ENCODE results near the gene TSPAN14.
"Not testable (repeated sequence)": the region's sequence is repeated elsewhere in the genome, so short reads cannot be mapped to it uniquely, and the experiment has no call there.

The TSPAN14 gene

GRCh38 chr10:80453842-80454512, at the start of gene TSPAN14:
TSPAN14 (plus strand) TSS chr10:80454310; CDS start chr10:80489234, 34,924 bp downstream.
- peak in 1 of 2 experiments; percentile 45 for DNase-seq (ENCODE audit: low read depth in 2 of 2)

- DNase-seq (ENCODE audit: low read depth in 2 of 2), result no peak
Observed at GRCh38 chr10:80405035-80405434, 49.1 kb upstream of the TSPAN14 start.

DNA sequence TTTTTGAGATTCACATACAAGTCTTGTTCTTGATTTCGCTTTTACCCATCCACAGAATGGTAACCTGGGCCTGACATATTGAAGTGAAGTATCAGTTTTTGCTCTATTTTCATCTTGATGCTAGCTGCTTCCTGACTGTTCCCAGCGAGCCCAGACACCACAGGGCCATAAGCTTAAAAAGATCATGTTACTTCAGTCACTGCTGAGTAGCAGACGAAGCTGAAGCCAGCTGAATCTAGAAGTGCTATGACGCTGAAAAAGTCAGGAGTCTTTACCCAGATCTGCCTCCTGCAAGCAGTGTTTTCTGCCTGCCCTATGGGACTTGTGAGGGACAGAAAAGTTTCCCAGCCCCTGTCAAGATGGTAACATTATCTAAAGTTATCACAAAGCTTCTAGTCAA, 48.5 kb upstream of the TSPAN14 start:
- no peak for DNase-seq (ENCODE audit: low read depth in 2 of 2)

GRCh38 chr10:80406204-80406603, 47.9 kb upstream of the TSPAN14 start:
- DNase-seq (ENCODE audit: low read depth in 2 of 2), result no peak

GRCh38 chr10:80407812-80408241, 46.3 kb upstream of the TSPAN14 start:
- DNase-seq (ENCODE audit: low read depth in 2 of 2), result no peak

DNA sequence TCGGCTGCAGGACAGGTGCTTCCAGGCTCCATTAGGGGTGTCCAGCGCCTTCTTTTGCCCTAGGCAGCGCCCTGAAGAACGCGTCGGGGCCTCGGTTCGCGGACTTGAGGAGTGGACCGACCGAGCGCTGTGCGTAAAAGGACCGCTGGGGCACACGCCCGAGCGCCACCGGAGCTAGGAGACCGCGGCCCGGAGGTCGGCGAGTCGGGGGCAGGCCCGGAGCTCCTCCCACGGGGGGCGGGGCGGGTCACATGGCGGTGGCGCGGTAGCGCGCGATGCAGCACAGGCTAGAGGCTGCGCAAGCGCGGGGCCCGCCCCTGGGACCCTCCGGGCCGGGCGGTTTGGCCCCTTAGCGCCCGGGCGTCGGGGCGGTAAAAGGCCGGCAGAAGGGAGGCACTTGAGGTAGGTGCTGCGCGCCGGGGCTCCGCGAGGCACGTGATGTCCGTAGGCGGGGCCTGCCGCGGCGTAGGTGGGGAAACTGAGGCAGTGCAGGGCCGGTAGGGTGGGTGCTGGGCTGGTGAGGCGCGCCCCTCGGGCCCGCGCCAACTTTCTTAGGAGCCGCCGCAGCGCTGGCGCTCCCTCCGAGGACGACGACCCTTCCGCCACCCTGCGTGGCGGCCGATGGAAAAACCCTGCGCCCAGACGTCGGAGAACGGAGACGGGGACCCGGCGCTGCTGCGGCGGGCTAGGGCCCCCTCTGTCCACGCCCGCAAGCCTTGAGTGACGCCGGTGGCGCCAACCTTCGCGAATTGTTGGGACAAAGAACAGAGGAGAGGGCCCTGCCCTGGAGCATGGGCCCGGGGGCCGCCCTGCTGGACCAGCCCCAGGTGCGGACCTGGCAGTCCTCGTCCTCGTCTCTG, 45.6 kb upstream of the TSPAN14 start, which contains the start of gene PRXL2A:
TSS of gene PRXL2A (plus strand) at position 310 of the 860 bp plus-strand sequence. CDS start 11,917 bp downstream, outside the sequence.
- no peak for DNase-seq (ENCODE audit: low read depth in 2 of 2)

DNA sequence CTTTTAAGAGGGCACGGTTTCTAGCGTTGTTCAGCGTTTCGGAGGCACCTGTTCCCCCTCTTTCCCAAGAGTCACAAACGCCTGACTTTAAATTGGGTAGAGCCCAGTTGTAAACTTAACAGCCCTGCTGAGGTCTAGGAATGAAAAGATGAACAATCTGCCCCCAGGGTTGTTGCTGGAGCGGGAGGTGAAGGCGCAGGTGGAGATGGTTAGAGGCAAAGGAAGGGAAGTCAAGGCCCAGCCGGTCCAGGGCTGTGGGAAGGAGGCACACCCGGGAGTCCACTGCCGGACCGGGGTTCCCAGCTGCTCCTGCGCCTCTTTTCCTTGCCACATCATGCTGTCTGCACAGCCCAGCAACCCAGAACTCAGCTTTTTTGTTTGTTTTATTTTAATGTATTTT, 45.0 kb upstream of the TSPAN14 start:
- no peak for DNase-seq (ENCODE audit: low read depth in 2 of 2)

- no peak for DNase-seq (ENCODE audit: low read depth in 2 of 2)
Observed at GRCh38 chr10:80410122-80410521, 44.0 kb upstream of the TSPAN14 start.

DNA sequence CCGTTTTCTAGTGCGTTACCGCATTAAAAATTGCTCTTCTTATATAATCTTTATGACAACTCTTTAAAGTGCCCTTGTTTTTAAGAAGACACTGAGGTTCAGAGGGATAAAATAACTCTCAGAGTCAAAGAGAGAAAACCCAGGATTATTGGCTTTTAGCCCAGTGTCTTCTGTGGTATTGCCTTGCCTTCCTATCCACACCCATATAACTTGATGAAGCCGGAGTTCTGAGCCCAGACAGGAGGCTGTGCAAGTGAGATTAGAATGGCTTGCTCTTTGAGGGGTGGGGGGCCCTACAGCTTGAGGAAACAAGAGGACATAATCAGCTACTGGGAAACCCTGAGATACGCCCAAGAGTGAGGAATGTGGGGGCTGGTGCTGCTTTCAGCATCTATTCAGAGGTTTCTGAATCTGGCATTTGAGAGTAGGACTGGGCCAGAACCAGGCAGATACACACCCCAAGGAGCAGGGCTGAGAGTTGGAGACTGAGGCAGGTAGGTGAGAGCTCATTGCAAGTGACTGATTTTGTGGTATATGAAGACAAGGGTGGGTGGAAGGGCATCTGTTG, 43.4 kb upstream of the TSPAN14 start:
- DNase-seq (ENCODE audit: low read depth in 2 of 2), result no peak

- DNase-seq (ENCODE audit: low read depth in 2 of 2), result no peak
Observed at GRCh38 chr10:80411267-80411668, 42.8 kb upstream of the TSPAN14 start.

DNA sequence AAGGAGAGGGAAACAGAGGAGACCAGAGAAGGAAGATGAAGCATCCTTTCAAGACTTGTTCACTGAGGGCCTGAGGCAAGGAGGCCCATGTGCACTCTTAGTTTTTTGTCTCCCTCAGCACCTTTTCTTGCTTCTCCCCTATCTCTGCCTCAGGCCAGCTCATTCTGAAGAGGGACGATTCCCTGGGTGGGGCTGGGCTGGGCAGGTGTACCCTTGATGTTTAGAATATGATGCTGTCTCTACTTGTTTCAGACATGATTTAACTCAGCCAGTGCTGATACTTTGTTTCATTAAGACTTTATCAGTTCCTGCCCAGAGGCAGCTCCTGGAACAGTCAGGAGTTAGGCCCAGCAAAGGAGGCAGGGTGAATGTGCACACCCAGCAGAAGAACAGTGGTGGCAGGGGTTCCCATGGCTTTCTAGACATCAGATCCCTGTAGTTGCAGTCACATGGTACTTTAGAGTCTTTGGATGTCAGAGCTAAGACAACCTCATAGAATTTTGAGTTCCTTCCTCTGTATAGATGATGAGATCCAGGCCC, 42.4 kb upstream of the TSPAN14 start:
- no peak for DNase-seq (ENCODE audit: low read depth in 2 of 2)

GRCh38 chr10:80412486-80412885, 41.6 kb upstream of the TSPAN14 start:
- no peak for DNase-seq (ENCODE audit: low read depth in 2 of 2)

GRCh38 chr10:80413271-80413996, 40.7 kb upstream of the TSPAN14 start:
- DNase-seq (ENCODE audit: low read depth in 2 of 2), result peak; percentile 40 to 41

DNA sequence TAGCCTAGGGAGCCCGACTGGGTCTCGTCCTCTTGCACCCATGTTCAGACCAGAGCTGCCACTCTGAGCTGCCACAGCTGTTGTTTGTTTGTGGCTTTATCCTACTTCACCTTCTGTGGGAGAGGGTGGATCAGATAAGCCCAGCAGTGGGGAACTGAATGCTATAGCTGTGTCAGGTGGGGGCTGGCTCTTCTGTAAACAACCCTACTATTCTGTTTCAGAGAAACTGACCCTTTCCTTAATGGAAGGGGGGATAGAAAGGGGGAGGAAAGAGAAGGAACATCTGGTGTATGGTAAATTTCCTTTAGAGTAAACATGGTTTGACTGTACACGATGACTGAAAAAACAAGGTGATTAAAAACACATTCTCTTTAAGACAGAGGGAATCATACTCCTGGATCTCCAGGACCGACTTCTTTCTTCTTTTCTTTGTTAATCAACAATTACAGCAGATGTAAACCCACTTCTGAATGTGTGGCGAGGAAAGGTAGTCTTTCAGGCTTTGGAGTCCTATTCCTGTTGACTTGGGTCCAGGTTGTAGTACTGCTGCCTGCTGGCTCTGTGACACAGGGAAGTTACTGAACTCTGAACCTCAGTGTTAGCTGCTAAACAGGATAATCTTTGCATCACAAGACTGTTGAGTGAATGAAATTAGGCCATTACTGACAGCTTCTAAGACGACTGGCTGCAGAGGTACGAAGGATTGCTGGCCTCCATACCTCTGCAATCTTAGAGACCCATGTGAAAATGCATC, 39.8 kb upstream of the TSPAN14 start:
- DNase-seq (ENCODE audit: low read depth in 2 of 2), result no peak

DNA sequence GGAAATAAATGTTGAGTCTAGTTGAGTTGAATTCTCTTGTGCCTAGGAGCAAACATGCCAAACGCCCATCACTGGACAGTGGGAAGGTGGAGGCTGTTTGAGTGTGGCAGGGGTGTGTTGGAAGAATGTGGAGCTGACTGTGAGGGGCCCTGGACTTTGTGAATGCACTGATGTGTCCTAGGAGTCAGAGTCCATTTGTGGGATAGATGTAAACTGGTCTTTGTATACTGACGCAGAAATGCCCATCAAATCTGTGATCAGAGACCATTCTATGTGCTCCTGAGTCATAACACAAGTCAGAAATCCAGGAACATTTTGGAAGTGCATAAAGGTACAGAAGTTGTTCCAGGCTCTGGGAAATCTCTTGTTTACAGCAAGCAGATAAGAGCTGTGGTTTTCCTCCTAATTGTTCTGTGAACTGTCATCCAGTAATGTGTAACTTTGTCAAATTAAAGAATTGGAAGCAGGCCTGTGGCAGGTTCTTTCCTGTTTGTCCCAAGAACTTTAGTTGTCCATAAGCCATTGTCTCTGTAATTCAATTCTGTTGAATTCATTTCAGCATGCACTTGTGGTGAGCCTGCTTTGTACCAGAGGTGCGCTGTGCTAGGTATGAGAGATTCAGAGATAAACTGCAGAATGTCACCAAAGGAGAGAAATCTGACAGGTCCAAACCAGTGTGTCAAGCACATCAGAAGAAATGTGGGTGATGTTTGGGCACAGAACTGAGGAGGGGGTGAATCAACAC, 38.2 kb upstream of the TSPAN14 start:
- DNase-seq (ENCODE audit: low read depth in 2 of 2), result no peak

DNA sequence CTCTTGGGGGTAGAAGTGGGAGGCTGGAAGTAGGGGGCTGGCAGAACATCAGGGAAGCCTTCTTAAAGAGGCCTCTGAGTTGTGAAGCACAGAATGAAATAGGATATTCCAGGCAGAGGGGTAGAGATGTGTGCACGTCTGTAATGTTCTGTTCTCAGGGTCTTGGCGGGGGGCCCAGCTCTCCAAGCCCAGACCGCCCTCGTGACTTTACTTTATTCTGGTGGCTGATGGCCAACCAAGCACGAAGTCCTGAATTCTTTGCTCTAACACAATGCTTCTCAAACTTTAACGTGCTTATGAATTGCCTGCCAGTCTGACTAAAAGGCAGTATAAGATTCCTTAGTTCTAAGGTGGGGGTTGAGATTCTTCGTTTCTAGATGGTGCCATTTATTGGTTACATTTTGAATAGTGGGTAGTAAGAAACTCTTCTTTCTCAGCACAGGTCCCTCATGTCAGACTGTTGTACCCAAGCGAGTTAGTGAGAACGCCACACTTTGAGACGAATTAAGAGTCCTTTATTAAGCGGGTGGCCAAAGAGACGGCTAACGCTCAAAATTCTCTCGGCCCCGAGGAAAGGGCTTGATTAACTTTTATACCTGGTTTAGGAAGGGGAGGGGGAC, 37.5 kb upstream of the TSPAN14 start:
- peak; percentile 30 to 34 for DNase-seq (ENCODE audit: low read depth in 2 of 2)

- DNase-seq (ENCODE audit: low read depth in 2 of 2), result not testable (repeated sequence)
Observed at GRCh38 chr10:80417256-80417655, 36.9 kb upstream of the TSPAN14 start.

DNA sequence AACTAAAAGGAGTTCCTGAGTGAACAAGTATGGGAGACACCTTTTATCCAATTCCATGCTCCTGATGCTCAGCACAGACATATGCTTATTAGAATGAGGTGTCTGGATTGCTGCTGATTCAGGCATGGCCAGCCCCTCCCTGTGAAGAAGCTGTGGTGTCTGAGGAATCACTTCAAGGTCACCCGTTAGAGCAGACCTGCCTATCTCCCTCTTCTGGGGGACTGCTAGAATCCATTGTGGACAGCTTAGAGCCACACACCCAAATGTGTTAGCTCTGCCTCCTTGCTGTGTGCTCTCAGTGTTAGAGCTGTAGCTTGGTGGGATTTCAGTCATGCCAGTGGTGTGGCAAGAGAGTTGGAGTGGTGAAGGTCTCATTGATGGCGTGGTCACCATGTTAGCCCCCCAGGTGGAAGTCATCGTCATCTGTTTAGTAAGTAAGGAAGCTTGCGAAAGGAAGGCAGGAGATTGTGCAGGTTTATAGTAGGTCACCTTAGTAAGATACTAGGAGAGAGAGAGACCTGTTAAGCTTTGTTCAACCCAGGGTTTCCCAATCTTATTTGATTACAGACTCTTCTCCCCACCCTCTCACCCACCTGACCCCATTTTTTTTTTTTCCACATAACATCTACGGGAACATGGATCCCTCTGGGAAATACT, 32.9 kb upstream of the TSPAN14 start:
- DNase-seq (ENCODE audit: low read depth in 2 of 2), result no peak

Data from fibroblast of skin of left biceps (primary cell).